SK-N-SH (cell line): ENCODE data around the gene NIT1.

Source experiments
- CTCF ChIP-seq: fragments of 200-600 bp; sonication (generic); IDR thresholded peaks from 2 replicates; pipeline ENCODE4 v1.6.1; 2017; ENCODE audit warnings: antibody characterized with exemption, mild to moderate bottlenecking, moderate library complexity
- EZH2phosphoT487 ChIP-seq: fragments of 200-600 bp; sonication (generic); IDR thresholded peaks from 2 replicates; pipeline ENCODE4 v1.6.1; 2017; ENCODE audit warnings: low read depth, mixed run types, mild to moderate bottlenecking, antibody characterized with exemption, moderate library complexity, borderline replicate concordance
- MAX ChIP-seq: IDR thresholded peaks from 2 replicates; pipeline ENCODE4 v1.4.0; 2012; ENCODE audit warnings: low read depth
- POLR2AphosphoS5 ChIP-seq: IDR thresholded peaks from 2 replicates; pipeline ENCODE4 v1.6.1; 2012; ENCODE audit warnings: low read depth, low read length
- RAD21 ChIP-seq: IDR thresholded peaks from 2 replicates; pipeline ENCODE4 v1.6.1; 2012; ENCODE audit warnings: mild to moderate bottlenecking, low read length
- REST ChIP-seq: IDR thresholded peaks from 2 replicates; pipeline ENCODE4 v1.6.1; 2012; ENCODE audit warnings: mild to moderate bottlenecking, low read depth, low read length, moderate library complexity
- RFX5 ChIP-seq: IDR thresholded peaks from 2 replicates; pipeline ENCODE4 v1.6.1; 2012; ENCODE audit warnings: mild to moderate bottlenecking, improper control_type of control experiment, low read length

GRCh38 chr1:161113915-161114314 lies 4.0 kb upstream of the NIT1 start:
- TF ChIP-seq RAD21 (no peak), POLR2AphosphoS5 (no peak), MAX (no peak), RFX5 (no peak), CTCF (no peak), EZH2phosphoT487 (no peak), REST (no peak)
